HS-5 (cell line): ENCODE data around the gene SLIT1.

Experiments
- DNase-seq: peaks from one replicate; pipeline ENCODE4 v3.0.0-alpha.2; 2012; ENCODE audit warnings: low read depth

Gene SLIT1

DNA sequence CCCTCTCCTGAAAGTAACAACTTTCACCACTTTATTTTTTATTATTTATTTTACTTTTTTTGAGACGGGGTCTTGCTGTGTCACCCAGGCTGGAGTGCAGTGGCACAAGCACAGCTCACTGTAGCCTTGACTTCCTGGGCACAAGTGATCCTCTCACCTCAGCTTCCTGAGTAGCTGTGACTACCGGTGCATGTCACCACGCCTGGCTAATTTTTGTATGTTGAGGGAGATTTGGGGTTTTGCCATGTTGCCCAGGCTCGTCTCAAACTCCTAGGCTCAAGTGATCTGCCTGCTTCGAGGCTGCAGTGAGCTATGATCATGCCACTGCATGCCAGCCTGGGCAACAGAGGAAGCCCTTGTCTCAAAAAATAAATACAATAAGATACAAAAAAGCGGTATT is 14.9 kb upstream of the SLIT1 start:
- no peak for DNase-seq

DNA sequence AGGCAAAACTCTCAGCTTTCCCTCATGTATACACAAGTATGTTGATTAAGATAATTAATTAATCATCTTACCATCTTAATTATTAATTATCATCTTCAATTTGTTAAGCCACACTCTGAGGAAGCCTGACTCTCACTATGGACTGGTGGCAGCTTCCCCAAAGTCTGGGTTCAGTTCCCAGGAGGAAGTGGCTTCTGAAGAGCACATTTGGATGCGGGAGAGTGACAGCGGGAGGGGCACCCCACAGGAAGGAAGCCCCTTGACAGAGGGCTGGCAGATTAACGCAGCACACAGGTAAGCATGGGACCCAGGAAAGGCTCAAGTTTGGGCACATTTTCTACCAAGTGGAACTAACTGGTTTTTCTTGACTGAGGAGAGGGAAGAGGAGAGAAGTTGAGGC is 13.4 kb upstream of the SLIT1 start:
- no peak for DNase-seq

DNA sequence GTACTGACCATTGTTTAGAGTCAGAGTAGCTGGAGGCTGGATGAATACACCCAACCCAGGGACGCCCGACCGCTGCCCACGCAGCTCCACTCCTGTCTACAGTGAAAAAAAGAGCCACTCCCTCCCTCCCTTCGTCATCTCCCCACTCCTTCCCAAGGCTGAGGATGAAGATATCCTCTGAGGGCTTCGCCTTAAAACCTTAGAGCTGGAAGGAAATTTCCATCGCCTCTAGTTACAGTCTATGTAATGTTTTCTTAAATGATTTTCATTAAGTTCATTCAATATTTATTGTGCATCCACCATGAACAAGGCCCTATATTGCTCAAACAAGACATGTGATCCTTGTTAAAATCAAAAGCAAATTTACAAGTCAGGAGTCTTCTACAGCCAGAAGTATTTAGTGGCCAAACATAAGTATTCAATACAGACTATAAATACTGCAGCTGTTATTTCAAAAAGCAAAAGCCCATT is 11.3 kb upstream of the SLIT1 start:
- DNase-seq = no peak

DNA sequence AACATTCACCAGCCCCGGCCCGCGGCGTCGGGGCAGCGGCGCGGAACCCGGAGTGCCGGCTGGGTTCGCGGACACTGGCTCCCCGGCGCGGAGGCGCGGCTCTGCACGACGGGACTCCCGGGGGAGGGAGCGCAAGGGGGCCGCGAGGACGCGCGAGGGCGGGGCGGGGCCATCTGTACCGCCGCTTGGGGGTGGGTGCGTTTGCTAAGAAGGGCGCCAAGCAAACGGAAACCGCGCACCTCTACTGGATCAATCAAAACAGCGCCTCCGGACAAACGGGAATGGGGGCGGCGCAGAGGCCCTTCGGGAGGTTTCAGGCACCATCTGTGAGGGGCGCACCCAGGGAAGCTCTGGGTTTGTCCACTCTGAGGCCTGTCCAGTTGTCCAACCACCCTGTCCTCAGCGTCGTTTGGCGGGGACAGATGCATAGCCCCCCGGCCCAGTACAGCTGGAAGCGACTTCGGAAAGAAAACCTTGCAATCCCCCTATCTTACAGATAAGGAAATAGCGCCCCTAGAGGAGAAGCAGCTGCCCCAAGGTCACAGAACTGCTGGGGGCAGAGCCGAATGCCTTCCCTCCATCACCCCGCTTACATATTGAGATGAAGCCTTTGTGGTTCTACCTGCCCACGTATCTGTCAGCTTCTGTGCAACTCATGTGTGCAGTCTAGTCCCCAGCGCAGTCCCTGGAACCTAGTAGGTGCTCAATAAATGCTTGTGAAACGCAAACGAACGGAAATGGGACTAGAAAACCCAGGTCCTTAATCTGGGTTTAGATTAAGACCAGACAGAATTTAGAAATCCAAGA is 10.7 kb upstream of the SLIT1 start:
- DNase-seq = peak; percentile 19

DNA sequence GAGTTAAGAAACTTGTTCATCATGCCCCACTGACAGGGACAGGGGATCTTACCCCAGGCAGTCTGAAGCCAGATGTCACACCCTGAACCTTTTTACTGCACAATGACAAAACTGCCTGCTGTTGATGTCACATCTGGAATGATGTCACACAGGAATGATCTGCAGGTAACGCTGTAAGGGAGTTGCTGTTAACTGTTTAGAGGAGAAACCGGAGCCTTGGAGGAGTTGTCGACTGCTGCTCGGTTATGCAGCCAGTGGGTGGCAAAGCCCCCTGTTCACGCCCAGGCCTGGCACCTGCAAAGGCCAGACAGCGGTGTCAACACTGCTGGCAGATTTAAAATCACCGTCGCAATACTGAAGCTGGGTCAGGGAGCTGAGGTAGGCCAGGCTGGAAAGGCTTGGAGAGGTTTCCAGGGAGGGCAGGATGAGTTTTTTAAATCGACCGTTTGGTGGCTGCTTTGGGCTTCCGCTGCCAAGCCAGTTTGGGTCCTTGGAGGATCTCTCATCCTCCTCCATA is 10.0 kb upstream of the SLIT1 start:
- DNase-seq = no peak

DNA sequence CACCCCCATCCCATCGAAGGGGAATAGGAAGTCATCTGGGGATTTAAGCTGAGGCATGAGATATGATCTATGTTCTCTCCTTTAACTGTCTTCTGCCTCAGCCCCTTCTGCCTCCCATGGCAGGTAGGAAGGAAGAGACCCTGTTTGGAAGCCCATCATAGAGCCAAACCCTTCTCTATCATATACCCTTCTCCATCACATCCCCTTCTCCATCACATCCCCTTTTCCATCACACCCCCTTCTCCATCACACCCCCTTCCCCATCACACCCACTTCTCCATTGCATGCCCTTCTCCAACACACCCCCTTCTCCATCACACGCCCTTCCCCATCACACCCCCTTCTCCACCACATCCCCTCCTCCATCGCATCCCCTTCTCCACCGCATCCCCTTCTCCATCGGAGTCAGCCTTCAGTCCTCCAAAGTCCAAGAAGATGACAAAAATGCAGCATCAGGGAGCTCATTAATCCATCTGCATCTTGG is 7.2 kb upstream of the SLIT1 start:
- no peak for DNase-seq

DNA sequence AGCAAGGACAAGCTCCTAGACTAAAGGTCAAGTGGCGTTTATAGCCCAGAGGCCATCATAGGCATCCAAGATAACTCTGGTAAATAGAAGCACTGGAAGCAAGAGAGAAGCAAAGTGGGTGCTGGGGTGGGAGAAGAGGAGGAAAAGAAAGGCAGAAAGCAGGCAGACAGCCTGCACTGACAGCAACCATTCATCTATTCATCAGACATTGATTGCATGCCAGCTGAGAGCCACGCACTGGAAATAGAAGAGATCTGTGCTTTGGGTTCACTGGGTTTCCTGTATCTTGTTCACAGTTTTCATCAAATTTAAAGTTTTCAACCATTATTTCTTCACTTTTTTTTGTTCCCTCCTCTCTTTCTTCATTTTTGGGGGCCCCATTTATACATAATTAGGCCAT is 4.7 kb upstream of the SLIT1 start:
- no peak for DNase-seq

DNA sequence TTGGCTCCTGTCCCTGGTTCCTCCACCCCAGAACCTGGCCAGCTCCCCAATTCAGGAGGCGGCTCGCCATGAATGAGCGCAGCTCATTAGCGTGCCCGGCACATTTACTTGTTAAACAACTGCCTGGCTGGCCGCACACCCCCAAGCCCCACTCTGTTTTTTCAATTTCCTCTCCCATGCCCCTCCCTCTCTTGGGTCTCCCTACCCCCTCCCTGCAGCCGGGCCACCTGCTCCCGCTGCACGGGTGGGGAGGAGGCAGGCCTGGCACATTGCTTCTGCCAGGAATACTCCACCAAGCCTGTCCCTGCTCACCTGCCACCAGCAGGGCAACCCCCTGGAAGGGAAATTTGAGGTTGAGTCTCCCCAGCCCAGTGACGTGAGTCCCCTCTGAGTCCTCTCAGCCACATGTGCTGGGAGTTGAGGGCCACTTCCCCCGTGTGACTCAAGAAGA is 2.5 kb upstream of the SLIT1 start:
- no peak for DNase-seq

DNA sequence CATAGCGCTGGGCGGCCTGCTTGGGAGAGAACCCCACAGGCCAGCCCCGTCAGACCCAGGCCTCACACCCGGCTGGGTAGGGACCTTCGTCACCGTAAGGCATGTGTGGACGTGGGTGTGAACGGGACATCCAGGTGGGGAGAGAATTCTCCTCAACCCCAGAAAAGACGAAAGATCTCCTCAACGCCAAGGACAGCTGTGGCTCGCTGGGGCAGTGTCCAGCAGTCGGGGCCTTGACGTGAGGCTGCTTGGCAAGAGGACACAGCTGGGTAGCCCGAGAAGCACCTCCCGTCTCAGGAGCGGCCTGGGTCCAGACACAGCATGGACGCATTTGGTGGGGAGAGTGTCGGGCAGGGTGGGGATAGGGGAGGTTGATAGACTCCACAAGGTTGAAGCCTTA is 1.2 kb upstream of the SLIT1 start:
- no peak for DNase-seq

DNA sequence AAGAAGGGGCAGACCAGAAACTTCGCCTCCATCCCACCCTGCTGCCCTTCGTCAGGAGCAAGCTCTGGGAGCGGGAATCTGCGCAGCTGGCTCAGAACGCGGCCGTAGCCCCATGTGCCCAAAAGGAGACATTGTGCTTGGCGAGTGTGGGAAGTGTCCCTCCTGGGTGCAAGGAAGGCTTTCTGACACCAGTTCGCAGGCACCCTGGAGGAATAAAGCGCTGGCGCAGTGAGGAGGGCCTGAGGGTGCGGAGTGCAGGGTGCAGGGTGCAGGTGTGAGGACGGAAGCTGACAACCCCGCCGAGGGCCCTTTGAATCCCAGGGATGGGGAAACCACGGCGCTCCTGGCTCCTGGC is 811 bp downstream of the SLIT1 start:
- DNase-seq = no peak

DNA sequence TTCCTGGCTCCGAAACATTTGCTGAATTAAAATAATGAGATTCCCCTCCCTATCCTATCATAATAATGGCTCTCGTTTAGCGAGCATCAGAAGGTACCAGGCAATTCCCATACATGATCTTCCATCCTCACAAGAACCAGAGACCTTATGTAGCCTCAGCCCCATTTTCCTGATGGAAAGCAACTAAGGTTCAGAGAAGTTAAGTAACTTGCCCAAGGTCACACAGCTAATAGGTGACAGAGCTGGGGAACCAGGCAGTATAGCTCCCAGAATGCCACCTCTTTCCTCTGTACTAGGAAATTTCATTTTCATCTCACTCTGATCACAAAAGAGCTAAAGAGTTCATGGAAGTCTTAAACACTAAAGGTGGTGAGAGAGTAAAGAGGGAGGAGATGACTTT is 2.4 kb downstream of the SLIT1 start:
- DNase-seq = no peak

DNA sequence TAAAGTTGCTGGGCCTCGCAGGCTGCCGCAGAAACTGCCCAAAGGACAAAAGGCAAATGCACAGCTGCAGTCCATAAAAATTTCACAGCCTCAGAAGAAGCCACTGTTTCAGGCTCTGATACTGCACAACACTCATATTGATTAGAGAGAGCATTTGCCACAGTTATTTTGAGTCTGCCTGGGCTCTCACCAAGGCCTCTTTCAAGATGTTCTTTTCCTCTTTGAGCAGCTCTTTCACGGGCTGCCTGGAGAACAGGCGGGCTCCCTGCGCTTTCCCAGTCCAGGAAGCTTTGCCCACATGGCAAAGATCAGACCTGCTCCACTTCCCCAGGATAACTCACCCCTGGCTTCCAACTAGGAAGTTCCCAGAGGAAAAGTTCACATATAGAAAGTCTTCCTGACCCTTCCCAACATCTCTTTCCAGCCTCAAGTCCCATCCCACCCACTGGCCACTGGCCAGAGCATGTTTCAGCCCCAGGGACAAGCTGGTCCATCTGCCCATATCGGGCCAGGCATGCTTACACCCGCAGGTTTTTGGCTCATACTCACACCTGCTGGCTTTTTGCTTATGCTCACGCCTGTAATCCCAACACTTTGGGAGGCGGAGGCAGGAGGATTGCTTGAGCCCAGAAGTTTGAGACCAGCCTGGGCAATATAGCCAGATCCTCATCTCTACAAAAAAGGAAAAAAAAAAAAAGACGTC is 3.3 kb downstream of the SLIT1 start:
- DNase-seq = no peak

DNA sequence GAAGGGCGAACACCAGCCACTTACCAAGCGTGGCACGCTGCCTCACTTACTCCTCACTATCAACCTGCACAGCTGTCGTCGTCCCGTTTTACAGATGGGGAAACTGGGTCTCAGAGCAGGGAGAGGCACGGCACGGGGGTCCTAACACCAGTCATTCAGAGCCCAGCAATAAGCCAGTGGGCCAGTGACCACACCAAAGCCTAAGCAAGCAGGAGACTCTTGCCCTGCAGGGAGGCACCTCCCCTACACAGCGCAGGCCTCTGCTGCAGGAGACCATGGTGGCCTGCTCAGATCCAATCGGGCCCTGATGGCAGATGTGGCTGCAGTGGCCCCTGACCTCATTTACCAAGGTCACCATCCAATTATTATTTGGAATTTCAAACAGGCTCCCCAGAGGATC is 4.8 kb downstream of the SLIT1 start:
- no peak for DNase-seq

DNA sequence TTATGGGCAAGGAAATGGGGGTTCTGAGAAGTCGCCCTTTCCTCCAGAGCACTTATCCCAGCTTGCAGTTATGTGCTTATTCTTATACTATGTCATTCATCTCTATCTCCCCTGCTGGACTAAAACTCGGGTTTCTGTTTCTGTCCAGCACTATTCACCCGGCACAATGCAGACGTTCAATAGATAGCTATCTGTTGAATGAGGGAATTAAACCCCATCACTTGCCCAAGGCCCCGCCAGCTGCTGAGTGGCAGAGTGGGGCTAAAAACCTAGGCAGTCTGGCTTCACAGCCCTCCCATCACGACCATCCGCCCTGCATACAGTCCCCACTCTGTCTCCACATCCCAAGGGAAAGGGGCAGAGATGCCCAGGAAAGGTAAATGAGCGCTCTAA is 5.4 kb downstream of the SLIT1 start:
- DNase-seq = no peak

DNA sequence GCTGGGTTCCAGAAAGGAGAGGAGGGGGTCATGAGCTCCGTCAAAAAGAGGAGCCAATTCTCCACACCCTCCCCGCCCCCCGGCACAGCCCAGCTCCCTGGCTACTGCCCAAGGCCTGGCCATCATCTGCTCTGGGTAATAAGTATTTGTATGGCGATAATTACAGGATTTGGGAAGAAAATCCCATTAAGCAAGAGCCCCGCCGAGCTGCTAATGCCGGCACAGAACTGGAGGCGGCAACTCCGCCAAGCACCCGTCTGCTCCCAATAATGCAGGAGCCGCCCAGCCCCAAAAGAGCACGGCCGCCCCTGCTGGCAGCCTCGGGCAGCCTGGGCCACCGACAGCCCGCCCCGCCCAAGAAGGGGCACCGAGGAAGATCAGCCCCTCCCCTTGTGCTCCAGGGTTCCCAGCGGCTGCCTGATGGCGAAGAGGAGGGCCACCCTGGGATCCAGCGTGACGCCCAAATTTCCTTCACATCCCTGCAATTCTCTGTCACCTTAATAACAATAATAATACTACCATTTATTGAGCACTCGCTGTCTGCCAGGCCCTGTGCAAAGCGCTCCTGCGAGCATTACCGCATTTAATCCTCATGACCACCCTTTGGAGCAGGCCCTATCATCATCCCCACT is 5.9 kb downstream of the SLIT1 start:
- no peak for DNase-seq

DNA sequence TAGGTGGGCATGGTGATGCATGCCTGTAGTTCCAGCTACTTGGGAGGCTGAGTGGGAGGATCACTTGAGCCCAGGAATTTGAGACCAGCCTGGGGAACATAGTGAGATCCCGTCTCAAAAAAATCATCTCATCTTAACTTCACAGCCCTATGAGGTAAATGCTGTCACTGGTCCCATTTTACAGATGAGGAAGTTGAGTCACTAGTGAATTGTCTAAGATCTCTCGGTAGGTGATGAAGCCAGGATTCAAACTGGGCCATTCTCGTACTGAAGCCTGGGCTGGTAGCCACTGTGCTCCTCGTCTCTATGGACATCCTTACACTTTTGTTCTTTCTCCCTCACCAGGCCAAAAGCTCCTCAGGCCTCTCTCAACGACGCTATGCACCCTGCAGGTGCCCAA is 6.4 kb downstream of the SLIT1 start:
- DNase-seq = no peak

DNA sequence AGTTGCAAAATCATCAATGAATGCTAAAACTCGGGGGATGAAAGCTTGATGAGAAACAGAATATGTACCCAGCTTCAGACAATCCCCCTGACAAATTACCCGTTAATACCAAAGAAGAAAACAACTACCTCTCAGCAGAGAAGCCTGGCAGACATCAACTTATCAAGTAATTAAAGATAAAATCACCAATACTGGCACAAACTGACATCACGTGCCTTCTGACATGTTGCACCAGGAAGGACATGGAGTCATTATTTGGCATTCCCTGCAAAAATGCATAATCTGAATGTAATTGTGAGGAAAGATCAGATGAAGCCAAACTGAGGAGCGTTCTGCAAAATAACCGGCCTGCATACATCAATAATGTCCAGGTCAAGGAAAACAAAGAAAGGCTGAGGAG is 7.7 kb downstream of the SLIT1 start:
- DNase-seq = no peak

DNA sequence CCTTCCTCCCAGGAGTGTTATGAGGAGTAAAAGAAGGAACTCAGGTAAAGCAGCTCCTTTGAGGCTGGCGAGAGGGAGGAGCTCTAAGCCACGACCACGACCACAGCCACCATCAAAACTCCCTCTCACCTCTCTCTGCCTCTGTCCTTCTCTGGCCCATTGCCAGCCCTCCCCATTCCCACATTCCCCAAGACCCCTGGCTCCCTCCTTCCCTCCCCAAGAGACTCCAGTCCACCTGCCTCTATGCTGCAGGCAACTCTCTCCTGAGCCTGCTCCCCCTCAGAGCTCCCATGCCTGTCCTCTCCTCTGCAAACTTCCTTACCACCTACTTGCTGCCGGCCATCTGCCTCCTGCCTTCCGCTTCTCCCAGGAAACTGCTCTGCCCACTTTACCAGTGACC is 9.5 kb downstream of the SLIT1 start:
- no peak for DNase-seq

DNA sequence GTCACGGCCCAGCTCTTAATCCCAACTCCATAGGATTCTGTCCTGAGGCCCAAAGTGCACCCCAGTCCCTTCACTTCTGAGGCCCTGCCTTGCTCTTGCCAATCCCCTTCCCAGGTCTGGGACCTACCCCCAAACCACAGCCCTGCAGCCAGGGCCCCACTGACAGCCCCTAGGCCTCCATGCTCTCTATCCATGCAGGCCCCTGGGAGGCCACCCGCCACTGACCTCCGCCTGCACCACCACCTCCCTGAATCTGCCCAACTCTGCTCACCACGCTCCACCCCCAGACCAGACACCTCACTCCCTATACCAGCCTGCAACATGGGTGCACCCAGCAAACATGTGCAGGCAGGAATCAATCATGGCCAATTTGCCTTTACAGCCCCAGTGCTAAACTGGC is 10.2 kb downstream of the SLIT1 start:
- no peak for DNase-seq

DNA sequence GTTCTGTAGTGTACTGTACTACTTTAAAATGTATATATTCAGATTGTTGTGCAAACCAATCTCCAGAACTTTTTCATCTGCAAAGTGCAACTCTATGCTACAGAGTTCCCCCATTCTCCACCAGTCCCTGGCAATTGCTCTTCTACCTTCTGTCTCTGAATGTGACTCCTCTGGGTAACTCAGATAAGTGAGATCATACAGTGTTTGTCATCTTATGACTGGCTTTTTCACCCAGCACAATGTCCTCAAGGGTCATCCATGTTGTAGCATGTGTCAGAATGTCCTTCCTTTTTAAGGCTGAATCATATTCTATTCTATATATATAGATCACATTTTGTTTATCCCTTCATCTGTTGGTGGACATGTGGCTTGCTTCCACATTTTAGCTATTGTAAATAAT is 10.8 kb downstream of the SLIT1 start:
- DNase-seq = no peak

DNA sequence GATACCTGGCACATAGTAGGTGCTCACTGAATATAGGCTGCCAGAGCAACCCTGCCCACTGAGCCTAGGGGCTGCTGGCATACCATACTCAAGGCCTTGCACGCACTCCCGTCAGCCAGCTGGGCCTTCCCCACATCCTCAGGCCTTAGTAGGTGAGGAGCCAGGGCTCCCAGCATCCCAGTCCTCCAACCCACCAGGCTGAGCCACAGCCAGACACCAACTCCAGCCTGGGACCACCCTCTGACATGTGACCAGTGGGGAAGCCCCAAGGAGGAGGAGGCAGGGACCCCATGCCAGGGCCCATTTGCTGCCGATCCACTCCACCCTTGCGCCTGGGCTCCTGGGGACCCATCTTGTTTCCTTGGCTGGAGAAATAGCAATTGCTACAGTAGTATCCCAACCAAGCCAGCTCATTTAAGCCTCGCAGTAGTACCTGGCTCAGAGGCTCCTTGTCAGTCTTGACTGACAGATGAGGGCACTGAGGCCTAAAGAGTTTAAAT is 11.4 kb downstream of the SLIT1 start:
- DNase-seq = no peak

DNA sequence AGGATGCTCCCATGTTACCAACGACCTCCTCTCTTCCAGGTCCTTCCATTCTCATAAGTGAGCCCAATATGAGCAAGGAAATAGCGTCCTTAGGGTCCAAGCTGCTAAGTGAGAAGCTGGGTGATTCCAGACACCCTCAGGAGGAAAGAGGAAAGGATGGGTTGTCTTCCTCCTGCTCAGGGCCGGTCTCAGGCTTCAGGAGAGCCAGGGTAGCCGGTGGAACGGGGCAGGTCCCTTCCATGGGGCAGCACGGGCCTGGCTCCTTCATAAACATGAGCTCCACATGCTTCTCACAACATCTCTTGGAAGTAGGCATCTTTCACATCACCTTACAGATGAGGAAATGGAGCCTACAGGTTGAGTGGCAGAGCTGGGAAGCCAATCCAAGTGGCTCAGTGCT is 12.7 kb downstream of the SLIT1 start:
- no peak for DNase-seq

DNA sequence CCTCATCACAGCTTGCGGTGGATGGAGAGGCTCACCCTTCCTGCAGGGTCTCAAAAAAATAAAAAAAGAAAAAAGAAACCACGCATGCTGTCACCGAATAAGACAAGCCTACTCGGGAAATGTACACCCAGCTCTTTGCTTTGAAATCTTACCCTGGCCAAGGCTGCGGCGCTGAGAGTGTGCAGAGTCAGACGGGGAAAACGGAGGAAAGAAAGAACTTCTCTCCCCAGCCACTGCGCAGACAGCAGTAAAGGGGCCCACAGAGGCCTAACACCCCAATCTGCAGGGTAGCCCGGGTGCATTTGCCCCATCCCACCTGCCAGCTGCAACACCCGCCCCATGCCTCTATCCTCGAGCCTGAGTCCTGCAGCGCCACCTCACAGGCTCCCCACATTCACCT is 14.8 kb downstream of the SLIT1 start:
- DNase-seq = no peak
